ENCODE data around the gene PRKCA. TPM values are rescaled to one million over a fixed set of nuclear protein-coding genes. Genes with fewer than 3 reads are reported as not detected.

The PRKCA gene
- total RNA-seq, 4 donors from 2014 or later = 26.0 to 89.0 (median 32.8) TPM

DNA sequence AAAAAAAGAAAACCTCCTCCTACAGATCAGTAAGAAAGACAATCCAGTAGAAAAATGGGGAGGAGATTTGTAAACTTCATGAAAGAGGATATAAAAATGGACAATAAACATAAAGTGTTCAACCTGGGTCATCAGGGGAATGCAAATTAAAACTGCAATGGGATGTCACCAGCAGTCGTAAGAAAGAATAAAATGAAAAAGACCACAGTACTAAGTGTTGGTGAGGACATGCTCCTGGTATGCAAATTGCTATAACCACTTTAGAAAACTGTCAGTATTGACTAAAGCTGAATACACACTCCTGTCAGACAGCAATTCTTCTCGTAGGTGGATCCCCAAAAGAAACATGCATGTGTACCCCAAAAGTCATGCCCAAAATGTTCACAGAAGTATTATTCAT lies 267.2 kb downstream of the PRKCA start:
- no peaks in the 10 kb centered on the region for H3K27me3 ChIP-seq
- ATAC-seq = no peak
- H3K4me1 ChIP-seq = peaks cover 0 to 11% (median 0%) of the 10 kb centered on the region in 3 donors
- H3K27ac ChIP-seq = no peak overlapping the region
- no peak overlapping the region for H3K4me3 ChIP-seq
- WGBS, 2 donors (ENCODE audit: low coverage in 1 of 2) = 91 to 96% methylated on average over 2 of the region's 2 CpGs
- H3K9me3 ChIP-seq = no peaks in the 10 kb centered on the region
- no peaks in the 10 kb centered on the region for H3K36me3 ChIP-seq
- TF ChIP-seq EP300 (IDR thresholded peaks at IDR 0.05) (no peak), POLR2A (IDR thresholded peaks at IDR 0.05) (no peak), POLR2AphosphoS5 (IDR thresholded peaks at IDR 0.05) (no peak)
- TF ChIP-seq, protein P1, sequence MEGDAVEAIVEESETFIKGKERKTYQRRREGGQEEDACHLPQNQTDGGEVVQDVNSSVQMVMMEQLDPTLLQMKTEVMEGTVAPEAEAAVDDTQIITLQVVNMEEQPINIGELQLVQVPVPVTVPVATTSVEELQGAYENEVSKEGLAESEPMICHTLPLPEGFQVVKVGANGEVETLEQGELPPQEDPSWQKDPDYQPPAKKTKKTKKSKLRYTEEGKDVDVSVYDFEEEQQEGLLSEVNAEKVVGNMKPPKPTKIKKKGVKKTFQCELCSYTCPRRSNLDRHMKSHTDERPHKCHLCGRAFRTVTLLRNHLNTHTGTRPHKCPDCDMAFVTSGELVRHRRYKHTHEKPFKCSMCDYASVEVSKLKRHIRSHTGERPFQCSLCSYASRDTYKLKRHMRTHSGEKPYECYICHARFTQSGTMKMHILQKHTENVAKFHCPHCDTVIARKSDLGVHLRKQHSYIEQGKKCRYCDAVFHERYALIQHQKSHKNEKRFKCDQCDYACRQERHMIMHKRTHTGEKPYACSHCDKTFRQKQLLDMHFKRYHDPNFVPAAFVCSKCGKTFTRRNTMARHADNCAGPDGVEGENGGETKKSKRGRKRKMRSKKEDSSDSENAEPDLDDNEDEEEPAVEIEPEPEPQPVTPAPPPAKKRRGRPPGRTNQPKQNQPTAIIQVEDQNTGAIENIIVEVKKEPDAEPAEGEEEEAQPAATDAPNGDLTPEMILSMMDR (IDR thresholded peaks at IDR 0.05) = no peak

DNA sequence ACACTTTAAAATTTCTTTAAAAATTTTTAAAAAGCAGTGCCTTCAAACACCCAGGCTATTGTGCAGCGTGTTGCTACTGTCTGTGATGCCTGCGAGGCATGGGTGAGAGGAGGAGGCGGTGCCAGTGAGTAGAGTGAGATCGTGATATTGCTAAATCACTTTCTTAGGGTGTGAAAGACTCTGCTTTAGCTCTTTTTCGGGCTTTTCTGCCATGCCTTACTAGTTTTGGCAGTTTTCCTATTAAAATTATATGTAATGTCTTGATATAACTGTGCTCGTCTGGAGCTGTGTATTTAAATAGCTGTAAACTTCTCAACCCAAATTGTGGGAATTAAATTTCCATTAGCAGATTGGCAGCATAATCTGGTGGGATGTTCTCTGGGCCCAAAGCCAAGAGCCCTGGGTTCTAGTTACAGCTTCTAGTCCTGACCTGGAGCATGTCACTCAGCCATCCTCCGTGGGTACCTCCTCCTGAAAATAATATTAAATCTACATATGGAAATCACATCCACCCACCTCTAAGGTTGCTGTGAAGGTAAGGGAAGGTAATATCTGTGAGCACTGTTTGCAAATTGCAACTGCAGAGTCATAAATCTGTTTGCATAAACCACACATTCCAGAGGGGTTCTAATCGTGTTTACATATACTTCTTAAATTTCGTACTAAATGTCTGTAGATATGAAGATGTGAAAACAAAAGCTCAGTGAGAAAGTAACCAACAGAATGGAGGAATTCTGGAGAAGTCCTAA lies 268.2 kb downstream of the PRKCA start:
- no peak for ATAC-seq

DNA sequence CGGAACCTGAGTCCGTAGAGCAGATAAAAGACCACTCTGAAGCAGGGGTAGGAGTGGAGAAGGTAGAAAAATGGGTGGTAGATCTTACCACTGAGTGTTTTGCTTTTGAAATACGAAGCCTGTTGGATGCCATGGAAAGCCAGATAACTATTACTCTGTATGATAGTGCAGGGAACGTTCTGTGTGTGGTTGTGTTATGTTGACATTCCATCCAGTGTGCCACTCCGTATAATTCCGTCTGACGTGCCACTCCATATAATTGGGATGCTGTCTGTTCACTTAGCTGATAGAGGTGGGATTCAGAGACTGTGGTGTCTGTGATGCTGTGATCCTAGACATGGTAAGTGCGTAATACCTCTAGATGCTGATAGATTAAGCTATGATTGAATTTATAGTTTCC lies 269.3 kb downstream of the PRKCA start:
- Histone ChIP-seq H3K4me3 (no peak overlapping the region), H3K27ac (no peak overlapping the region), H3K36me3 (no peaks in the 10 kb centered on the region), H3K4me1 (peaks cover 0 to 9% (median 0%) of the 10 kb centered on the region in 3 donors), H3K9me3 (no peaks in the 10 kb centered on the region), H3K27me3 (no peaks in the 10 kb centered on the region)
- 89 to 96% methylated on average over 4 to 8 of the region's 8 CpGs for WGBS, 2 donors (ENCODE audit: low coverage in 1 of 2)
- ATAC-seq = no peak
- TF ChIP-seq POLR2A (IDR thresholded peaks at IDR 0.05) (no peak), POLR2AphosphoS5 (IDR thresholded peaks at IDR 0.05) (no peak), EP300 (IDR thresholded peaks at IDR 0.05) (no peak)
- TF ChIP-seq, protein P1 (IDR thresholded peaks at IDR 0.05) = no peak

More for the DNA sequence above, 268.2 kb downstream of the PRKCA start:
- H3K4me3 ChIP-seq = no peak overlapping the region
- TF ChIP-seq POLR2A (IDR thresholded peaks at IDR 0.05) (no peak), EP300 (IDR thresholded peaks at IDR 0.05) (no peak), POLR2AphosphoS5 (IDR thresholded peaks at IDR 0.05) (no peak)
- TF ChIP-seq, protein P1 (IDR thresholded peaks at IDR 0.05) = no peak
- no peaks in the 10 kb centered on the region for H3K36me3 ChIP-seq
- WGBS, 2 donors (ENCODE audit: low coverage in 1 of 2) = 69 to 71% methylated on average over 7 to 9 of the region's 9 CpGs
- H3K27ac ChIP-seq = no peak overlapping the region
- peaks cover 0 to 11% (median 0%) of the 10 kb centered on the region in 3 donors for H3K4me1 ChIP-seq
- H3K9me3 ChIP-seq = no peaks in the 10 kb centered on the region
- no peaks in the 10 kb centered on the region for H3K27me3 ChIP-seq

- 72 to 92% methylated on average over 2 to 4 of the region's 4 CpGs for WGBS, 2 donors (ENCODE audit: low coverage in 1 of 2)
- TF ChIP-seq EP300 (IDR thresholded peaks at IDR 0.05) = no peak
- TF ChIP-seq POLR2A (IDR thresholded peaks at IDR 0.05) = no peak
- no peak for TF ChIP-seq POLR2AphosphoS5 (IDR thresholded peaks at IDR 0.05)
- TF ChIP-seq, protein P1 (IDR thresholded peaks at IDR 0.05) = no peak
These were observed 270.7 kb downstream of the PRKCA start for GRCh38 chr17:66573078-66573477.

GRCh38 chr17:66574123-66574522 lies 271.7 kb downstream of the PRKCA start:
- TF ChIP-seq POLR2A (IDR thresholded peaks at IDR 0.05) (no peak), POLR2AphosphoS5 (IDR thresholded peaks at IDR 0.05) (no peak), EP300 (IDR thresholded peaks at IDR 0.05) (no peak)
- TF ChIP-seq, protein P1 (IDR thresholded peaks at IDR 0.05) = no peak
- peaks cover 0 to 1% (median 0%) of the 10 kb centered on the region in 3 donors for H3K4me1 ChIP-seq
- H3K27me3 ChIP-seq = no peaks in the 10 kb centered on the region
- no peak overlapping the region for H3K27ac ChIP-seq
- H3K9me3 ChIP-seq = no peaks in the 10 kb centered on the region
- H3K36me3 ChIP-seq = no peaks in the 10 kb centered on the region
- no peak overlapping the region for H3K4me3 ChIP-seq
- ATAC-seq = no peak
- WGBS, 2 donors (ENCODE audit: low coverage in 1 of 2) = 69 to 87% methylated on average over 4 of the region's 4 CpGs

More at GRCh38 chr17:66573078-66573477, 270.7 kb downstream of the PRKCA start:
- Histone ChIP-seq H3K27me3 (no peaks in the 10 kb centered on the region), H3K4me1 (no peaks in the 10 kb centered on the region), H3K9me3 (no peaks in the 10 kb centered on the region), H3K36me3 (no peaks in the 10 kb centered on the region), H3K27ac (no peak overlapping the region), H3K4me3 (no peak overlapping the region)
- ATAC-seq = no peak

Measured in gastroesophageal sphincter (tissue), 4 donors.